Amniotic epithelial cell (primary cell): ENCODE measurements around the gene ATXN7L3.
"Not testable (repeated sequence)": the region's sequence is repeated elsewhere in the genome, so short reads cannot be mapped to it uniquely, and the experiment has no call there.

ENCODE experiments used
- DNase-seq: peaks from one replicate; pipeline ENCODE4 v3.0.0-alpha.2; 2010; ENCODE audit warnings: low read depth

Gene ATXN7L3, protein sequence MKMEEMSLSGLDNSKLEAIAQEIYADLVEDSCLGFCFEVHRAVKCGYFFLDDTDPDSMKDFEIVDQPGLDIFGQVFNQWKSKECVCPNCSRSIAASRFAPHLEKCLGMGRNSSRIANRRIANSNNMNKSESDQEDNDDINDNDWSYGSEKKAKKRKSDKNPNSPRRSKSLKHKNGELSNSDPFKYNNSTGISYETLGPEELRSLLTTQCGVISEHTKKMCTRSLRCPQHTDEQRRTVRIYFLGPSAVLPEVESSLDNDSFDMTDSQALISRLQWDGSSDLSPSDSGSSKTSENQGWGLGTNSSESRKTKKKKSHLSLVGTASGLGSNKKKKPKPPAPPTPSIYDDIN

DNA sequence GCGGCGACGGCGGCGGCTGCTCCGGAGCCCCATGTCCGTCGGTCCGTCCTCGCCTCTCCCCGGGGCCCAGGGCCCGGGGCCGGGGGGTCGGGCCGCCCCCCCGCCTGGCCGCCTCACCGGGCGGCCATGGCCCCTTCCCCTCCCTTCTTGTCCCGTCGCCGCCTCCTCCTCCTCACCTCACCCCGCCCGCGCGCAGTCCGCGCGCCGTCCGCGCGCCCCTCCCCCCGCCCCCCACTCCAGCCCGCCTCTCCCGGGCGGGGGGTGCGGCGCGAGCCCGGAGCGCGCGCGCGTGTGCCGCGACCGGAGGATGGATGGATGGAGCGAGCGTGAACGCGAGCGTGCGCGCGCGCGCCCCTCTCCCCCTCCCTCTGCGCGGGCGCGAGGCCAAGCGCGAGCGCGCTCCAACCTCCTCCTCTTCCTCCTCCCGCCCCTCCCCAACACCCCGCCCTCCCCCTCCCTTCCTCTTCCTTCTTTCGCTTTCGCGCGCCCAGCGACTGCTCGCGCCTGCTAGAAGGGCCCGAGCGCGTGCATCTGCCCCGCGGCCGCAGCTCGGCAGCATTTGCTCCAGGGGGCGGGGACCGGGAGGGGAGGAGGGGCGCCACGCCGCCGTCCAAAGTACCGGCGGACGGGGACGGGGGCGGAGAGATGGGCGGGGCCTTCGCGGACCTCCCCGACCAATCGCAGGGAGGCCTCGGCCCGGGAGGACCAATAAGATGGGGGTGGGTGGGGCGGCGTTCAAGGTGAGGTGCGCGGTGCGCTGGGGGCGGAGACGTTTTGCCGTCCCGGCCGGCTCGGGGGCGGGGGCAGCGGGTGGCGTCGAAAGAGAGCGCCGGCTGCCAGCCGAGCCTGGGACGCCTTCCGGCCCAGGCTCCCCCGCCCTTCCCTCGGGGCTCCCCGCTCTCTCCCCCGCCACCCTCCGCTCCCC is at the start of gene ATXN7L3:
TSS of gene ATXN7L3 (minus strand) at position 332 of the 925 bp plus-strand sequence. CDS start 1,814 bp downstream, outside the sequence.
- peak; percentile 96 for DNase-seq

DNA sequence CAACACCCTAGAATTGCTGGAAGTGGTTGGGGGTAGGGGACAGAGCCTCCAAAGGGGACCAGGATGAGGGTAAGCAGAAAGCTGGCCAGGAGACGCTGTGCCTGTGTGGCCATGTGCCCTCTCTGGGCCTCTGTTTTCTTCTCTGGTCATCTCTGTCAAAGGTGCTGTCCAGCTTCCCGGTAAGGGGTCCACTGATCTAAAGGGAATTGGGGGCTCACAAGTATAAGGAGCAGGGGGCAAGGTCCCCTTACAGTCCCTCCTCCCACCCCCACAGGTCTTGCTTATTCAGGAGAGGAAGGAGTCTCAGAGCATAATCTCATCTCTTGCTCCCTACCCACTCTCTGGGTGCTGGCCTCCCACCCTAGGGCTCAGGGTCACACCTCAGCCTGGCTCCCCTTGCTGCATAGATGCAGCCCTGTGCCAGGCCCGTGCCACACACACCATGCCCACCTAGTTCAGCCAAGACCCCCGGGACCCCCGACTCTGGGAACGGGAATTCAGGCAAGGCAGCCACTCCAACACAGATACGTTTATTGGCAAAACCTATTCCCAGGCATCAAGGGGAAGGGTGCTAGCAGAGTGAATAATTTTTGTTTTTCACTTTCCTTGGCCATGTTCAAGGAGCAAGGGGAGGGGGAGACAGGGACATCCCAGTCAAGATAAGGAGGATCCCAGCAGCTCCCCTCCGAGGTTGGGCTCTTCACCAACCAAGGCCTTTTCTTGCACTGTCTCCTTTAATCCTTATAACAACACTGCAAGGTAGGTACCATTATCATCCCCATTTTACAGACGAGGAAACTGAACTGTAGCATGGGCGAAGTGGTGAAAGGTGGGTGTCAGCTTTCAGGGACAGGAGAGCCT is 48.4 kb upstream of the ATXN7L3 start:
- DNase-seq = no peak

DNA sequence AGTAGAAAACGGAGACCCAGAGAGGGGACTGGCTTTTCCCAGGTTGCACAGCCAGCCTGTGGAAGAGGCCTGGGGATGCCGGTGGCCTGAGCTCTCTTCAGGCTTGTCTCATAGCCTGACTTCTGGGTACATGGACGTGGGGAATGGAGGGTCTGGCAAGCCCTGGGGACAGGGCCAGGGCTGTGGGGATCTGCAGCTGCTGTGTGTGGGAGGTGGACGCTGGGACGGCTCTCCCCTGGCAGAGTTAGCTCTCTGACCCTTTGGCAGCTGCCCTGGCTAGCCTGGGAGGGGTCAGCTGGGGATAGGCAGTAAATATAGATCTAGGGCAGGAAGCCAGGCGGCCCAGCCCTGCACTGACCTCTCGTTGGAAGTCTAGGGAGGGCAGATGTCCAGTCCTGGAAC is 47.8 kb upstream of the ATXN7L3 start:
- no peak for DNase-seq

DNA sequence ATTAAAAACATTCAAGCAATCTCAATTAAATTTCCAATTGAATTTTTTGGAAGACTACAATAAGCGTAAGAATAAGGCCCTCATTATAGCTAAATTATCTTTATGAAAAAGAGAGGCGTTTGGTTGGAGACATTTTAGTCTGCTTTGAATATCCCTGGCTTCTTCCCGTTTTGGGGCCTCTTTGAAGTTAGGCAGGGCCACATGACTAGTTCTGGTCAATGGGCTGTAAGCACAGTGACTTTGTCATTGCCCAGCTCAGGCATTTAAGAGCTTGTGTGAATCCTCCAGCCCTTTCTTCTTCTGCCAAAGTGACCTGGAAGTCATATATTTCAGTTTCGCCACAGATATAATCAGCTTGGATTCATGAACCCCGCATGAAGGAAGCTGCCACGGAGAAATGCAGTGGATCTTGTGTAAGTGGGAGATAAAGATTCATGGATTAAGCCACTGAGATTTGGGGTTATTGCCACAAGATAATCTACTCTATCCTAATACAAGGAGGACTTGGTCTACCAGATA is 41.5 kb upstream of the ATXN7L3 start:
- DNase-seq = peak; percentile 13

DNA sequence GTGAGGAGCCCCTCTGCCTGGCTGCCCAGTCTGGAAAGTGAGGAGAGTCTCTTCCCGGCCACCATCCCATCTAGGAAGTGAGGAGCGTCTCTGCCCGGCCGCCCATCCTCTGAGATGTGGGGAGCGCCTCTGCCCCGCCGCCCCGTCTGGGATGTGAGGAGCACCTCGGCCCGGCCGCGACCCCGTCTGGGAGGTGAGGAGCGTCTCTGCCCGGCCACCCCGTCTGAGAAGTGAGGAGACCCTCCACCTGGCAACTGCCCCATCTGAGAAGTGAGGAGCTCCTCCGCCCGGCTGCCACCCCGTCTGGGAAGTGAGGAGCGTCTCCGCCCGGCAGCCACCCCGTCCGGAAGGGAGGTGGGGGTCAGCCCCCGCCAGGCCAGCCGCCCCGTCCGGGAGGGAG is 38.2 kb upstream of the ATXN7L3 start:
- not testable (repeated sequence) for DNase-seq

DNA sequence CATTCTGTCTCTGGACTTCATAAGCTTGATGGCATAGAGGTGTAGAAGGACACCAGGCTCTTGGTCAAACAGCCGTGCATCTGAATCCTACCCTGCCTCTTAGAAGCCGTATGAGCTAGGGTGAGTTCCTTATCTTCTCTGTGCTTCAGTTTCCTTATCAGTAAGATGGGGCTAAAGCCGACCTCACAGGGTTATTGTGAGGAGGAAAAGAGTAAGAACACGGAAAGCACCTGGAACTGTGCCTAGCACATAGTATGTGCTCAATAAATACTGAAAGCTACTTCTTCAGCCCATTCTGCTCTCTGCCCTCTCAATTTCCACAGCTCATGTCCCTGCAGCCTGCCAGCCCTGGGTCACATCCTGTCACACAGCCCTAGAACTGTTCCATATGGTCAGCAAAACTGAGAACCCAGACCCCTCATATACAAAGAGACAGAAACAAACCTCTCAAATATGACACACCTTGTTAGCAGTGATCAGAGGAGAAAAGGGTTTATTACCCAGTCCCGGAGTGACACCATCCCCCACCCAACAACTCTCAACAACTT is 36.8 kb upstream of the ATXN7L3 start:
- DNase-seq = no peak

DNA sequence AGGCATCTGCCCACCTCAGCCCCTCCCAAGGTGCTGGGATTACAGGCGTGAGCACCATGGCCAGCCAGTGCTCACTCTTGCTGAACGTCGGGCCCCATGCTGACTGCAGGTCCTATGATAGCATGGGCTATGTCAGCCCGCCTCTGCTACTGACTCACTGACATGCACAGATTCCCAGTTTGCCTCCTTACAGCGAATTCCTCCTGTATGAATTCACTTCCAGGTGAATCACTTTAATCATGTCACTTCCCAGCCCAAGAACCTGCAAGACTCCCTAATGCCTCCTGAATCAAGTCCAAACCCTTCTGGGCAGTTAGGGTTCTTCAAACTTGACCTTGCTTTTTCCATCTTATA is 35.9 kb upstream of the ATXN7L3 start:
- DNase-seq = peak; percentile 80

DNA sequence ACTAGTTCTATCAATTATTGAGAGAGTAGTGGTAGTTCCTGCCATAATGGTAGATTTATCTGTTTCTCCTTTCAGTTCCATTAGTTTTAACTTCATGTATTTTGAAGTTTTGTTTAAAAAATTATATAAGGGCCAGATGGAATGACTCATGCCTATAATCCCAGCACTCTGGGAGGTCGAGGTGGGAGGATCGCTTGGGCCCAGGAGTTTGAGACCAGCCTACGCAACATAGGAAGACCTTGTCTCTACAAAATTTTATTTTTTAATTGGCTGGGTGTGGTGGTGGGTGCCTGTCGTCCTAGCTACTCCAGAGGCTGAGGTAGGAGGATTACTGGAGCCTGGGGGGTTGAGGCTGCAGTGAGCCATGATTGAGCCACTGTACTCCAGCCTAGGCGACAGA is 33.9 kb upstream of the ATXN7L3 start:
- DNase-seq = no peak

DNA sequence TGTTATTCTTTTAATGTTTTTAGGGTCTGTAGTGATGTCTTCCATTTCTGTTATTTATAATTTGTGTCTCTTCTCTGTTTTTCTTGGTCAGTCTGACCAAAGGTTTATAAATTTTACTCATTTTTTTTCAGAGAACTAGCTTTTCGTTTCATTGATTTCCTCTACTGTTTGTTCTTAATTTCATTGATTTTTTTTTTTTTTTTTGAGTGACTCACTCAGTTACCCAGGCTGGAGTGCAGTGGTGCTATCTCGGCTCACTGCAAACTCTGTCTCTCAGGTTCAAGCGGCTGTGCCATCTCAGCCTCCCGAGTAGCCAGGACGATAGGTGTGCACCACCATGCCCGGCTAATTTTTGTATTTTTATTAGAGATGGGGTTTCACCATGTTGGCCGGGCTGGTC is 32.4 kb upstream of the ATXN7L3 start:
- no peak for DNase-seq

DNA sequence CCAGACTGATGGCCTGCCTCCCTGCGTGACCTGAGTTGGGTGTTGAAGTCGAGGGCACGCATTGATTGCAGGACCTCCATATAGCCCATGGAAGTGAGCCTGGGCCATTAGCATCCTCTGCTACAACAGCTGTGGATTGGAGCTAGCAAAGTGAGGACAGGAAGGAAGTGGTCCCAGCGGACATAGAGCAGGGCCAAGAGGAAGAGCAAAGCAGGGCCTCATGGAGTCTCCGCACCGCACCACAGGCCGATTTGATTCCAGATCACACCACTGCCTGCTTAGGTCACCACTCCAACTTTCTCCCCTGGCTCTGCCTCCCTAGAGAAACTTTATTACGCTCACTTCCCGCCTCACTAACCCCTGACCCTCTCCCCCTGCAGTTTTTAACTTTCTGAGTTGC is 30.5 kb upstream of the ATXN7L3 start:
- no peak for DNase-seq

DNA sequence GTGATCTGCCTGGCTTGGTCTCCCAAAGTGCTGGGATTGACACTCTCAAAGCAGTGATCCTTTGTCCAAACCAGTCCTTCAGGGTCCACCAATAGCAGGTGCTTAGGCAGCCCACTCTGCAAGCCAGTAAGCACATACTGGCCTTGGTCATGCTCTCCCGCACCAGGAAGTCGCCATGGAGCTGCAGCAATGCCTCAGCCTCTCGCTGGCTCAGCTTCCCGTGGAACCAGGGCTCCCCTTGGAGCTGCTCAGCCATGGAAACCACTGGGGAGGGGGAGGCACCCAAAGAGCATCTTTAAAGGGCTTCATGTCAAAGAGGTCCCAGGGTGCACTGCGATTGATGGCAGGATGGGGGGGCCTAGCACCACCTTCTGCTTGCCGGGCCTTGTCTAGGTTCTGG is 29.4 kb upstream of the ATXN7L3 start:
- no peak for DNase-seq

DNA sequence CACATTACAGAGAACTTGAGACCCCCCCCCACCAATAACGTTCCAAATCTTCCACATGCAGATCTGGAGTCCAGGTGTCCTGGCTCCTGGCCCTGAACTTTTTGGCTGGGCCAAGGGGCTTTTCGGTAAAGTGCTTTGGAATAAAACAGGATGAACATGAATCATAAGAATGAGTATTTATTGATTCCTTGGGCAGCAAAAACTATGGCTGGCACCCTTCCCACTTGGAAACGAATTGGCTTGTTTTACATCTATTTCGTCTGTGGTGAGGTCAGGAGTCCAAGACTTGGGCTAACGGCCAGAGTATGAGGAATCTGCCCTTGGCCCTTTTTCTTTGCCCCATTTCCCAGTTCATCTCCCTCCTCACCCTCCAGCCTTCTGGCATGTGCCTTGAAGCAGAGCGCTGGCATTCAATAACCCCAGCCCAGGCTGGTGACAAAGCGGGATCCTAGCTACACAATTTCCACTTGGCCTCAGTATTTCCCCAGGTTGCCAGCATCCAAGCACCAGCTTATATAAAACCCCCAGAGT is 23.9 kb upstream of the ATXN7L3 start:
- no peak for DNase-seq

DNA sequence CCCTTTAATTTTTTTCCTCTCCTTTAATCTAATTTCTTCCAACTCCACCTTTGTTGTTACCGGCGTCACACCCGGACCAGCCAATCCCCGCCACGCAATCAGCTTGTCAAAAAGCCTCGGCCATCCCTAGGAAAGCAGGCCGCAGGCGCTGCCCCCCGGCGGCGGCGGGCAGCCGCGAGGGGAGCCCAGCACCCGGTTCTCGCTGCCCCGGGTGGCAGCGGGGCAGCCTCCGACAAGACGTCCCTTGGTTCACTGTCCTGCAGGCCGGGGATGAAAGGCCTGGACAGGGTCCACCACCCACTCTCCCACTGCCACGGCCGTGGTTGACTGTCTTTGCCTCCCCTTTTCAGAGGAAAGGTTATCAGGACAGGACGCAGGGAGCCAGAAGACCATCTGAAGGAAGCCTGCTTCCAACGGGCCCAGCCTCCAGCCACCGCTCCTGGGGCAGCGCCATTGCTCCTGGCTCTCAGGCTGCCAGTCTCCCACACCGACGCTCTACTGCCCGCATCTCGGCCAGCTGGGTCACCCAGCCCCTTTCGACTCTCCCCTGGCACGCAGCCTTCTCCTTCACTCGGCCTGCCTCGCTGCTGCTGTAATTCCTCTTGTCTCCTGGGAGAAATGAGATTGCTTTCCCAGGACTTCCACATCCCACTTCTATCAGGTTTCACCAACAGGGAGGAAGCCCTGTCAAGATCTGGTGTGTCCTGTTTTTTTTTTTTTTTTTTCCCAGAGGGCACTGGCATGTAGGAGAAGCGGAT is 22.6 kb upstream of the ATXN7L3 start:
- DNase-seq = peak; percentile 69

DNA sequence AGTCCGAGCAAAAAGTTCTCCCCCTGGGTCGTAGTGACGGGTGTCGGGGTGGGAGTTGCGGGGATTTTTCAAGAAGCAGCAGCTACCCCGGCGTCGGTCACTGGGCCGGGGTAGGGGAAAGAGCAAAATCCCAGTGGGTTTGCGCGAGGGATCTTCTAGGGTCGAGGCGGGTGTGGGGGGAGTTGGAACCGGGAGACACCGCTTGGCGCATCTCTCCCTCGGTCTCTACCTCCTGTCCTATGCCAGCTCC is 22.1 kb upstream of the ATXN7L3 start:
- DNase-seq = no peak

DNA sequence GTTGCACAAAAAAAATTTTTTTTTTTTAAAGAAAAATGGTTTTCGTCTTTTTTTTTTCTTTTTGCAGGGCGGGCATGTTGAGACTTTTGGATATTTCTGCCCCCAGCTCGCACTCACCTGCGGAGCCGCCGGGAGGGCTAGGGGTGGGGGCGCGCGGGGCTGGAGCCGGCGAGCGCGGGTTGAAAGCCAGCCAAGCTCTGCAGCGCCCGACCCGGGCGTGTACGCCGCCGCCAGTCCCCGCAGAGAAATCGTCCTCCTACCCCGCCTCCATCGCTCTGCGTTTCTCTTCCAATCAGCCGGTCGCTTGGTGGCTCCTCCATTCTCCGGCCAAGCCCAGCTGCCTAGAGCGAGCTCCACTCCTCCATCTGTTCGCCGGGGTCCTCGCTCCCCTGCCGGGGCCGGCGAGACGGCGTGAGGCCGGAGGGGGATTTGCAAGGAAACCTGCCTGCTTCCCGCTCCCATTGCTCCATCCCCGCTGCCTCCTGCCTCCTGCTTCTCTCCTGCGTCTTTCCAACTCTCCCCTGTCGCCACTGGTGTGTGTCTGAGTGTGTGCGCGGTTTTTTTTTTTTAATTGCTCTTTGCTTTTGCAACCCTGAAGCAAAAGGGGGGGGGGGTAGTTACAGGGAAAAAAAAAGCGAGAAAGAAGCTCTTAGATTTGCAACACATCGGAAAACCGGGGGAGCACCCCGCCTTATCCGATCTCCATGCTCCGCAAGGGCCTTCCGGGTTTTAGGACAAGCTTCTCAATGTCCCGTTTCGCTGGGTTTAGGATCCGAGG is 21.6 kb upstream of the ATXN7L3 start:
- peak; percentile 81 for DNase-seq

DNA sequence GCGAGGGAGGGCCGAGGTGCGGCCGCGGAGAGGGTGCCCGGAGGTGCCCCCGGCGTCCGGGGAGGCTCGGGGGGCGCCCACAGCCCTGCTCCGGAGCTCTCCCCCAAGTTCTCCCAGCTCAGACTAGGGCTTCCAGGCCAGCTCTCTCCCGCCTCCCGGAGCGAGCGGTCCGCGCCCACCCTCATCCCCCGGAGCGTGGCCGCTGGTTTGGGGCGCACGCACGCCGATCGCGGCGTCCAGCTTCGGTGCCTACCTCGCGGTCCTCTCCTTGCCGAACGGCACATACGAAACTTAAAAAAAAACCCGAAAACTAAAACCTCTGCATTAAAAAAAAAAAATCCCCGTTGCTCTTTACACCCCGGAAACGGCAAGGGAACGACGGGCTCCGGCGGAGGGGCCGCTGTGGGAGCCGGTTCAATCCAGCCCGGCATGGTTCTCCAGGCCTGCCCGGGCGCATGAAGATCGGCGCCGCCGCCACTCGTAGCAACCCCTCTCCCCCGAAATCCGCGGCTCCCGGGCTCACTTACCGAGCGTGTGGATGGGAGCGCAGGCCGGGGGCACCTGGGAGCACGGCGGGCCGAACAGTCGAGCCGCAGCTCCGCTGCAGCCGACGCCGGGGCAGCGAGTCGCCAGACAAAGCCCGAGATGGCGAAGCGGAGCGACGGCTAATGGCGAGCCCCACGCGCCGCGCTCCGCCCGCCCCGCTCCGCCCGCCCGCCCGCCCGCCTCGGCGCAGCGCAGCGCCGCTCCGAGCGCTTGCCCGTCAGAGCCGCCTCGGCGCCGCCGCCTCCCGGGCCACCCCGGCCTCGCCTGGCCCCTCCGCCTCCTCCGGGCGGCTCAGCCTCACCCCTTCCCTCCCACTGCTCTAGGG is 20.8 kb upstream of the ATXN7L3 start:
- DNase-seq = peak; percentile 54

DNA sequence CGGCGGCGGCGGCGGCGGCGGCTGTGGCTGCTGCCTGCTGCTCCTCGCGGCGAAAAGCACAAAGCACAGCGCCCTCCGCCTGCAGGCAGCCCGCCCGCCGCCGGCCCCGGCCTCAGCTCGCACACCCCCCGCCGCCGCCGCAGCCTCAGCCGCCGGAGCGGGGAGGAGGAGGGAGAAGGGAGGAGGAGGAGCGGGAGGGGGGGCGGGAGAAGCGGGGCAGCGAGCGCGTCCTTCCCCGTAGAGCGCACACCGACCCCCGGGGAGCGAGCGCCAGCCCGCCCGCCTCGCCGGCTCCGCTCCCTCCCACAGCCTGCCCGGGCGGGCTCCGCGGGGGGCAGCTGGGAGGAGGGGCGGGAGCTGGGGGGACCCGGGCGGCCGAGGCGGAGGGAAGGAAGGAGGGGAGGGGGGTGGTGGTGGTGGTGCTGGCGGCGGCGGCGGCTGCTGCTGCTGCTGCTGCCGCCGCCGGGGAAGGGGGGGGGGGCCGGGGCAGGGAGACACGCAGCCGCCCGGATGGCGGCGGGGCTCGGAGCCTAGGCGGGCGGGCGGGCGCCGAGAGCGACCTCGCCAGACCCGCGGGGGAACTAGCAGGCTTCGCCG is 20.0 kb upstream of the ATXN7L3 start, which contains the start of gene UBTF:
TSS of gene UBTF (minus strand) at position 60 of the 597 bp plus-strand sequence. CDS start 1,446 bp downstream, outside the sequence.
- peak; percentile 41 for DNase-seq

DNA sequence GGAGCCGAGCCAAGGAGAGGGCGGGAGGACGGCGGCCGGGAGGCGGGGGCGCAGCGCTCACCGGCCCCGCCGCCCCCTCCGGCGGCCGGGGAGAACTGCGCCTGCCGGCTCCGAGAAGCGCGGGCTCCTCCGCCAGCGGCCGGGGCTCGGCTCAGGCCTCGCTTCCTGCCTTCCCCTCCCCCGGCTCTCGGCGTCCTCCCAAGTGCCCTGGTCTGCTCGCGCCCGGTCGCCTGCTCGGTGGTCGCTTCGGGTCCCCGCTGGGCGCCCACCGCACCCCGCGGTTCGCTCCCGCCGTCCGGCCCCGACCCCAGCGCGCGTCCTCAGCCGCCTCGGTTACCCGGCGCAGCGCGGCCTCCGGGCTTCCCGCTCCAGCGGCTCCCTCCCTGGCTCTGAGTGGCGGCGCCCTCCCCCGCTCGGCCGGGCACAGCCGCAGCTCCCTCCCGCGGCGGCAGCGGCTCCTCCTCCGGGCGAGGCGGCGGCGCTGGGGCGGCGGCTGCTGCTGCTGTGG is 19.5 kb upstream of the ATXN7L3 start:
- peak; percentile 58 for DNase-seq
